Breast epithelium (tissue), 4 donors: ENCODE data around the gene SLC28A1. TPM values are rescaled to one million over a fixed set of nuclear protein-coding genes. Genes with fewer than 3 reads are reported as not detected.

ENCODE experiments used
- DNase-seq, 2 donors: peaks; one replicate each; pipeline ENCODE4 v3.0.0-alpha.2; 2019; ENCODE audit warnings: low spot score in 2 of 2
- H3K27ac ChIP-seq, 2 donors: fragments of 200-600 bp; sonication (generic) in 1 of 2; one replicate each; pipeline ENCODE4 v1.5.1; 2016 to 2019; ENCODE audit warnings: mild to moderate bottlenecking in 1 of 2
- H3K27me3 ChIP-seq, 2 donors: fragments of 200-600 bp; sonication (generic) in 1 of 2; one replicate each; pipeline versions ENCODE4 v1.5.1 to v1.6.0; 2017 to 2019; ENCODE audit warnings: control low read depth in 1 of 2, mild to moderate bottlenecking in 1 of 2
- H3K36me3 ChIP-seq: fragments of 200-600 bp; one replicate; pipeline ENCODE4 v1.5.1; 2019
- H3K4me1 ChIP-seq, 2 donors: fragments of 200-600 bp; sonication (generic); one replicate each; pipeline ENCODE4 v1.5.1; 2016 to 2019; ENCODE audit warnings: control low read depth in 1 of 2
- H3K4me3 ChIP-seq, 3 donors: fragments of 200-600 bp; sonication (generic); 1 replicate in 2 of 3; 2 replicates in 1 of 3; pipeline ENCODE4 v1.5.1; 2016 to 2019; ENCODE audit warnings: mild to moderate bottlenecking in 3 of 3, moderate library complexity in 2 of 3
- H3K9me3 ChIP-seq, 2 donors: fragments of 200-600 bp; sonication (generic) in 1 of 2; one replicate each; pipeline ENCODE4 v1.5.1; 2016 to 2019; ENCODE audit warnings: control low read depth in 1 of 2
- CTCF ChIP-seq, 3 donors: fragments of 450-650 bp; IDR thresholded peaks; one replicate each; pipeline ENCODE4 v1.5.1; 2016 to 2017; ENCODE audit warnings: antibody characterized with exemption in 3 of 3, mild to moderate bottlenecking in 3 of 3, moderate library complexity in 3 of 3
- POLR2A ChIP-seq: fragments of 450-650 bp; IDR thresholded peaks from one replicate; pipeline ENCODE4 v1.6.1; 2016; ENCODE audit warnings: antibody characterized with exemption, mild to moderate bottlenecking, moderate library complexity
- POLR2AphosphoS5 ChIP-seq, 3 donors: sonication (generic); formaldehyde crosslinking; IDR thresholded peaks; one replicate each; pipeline ENCODE4 v1.6.1; 2017; ENCODE audit warnings: antibody characterized with exemption in 3 of 3
- intact Hi-C: fragments of 100-400 bp; cut with DNase I; formaldehyde crosslinking; loops from one replicate; pipeline ENCODE4 v1.15.1; 2023; ENCODE audit warnings: low total_unique reads
- total RNA-seq, 3 donors: library from RNA; depleted of rRNA; stranded (reverse); fragments of >200 nt; gene quantifications; one replicate each; pipeline ENCODE4 v1.1.0, GENCODE V29; 2016

The SLC28A1 gene
- total RNA-seq, 3 donors from 2014 or later: 0.59 TPM; not detected in 2

DNA sequence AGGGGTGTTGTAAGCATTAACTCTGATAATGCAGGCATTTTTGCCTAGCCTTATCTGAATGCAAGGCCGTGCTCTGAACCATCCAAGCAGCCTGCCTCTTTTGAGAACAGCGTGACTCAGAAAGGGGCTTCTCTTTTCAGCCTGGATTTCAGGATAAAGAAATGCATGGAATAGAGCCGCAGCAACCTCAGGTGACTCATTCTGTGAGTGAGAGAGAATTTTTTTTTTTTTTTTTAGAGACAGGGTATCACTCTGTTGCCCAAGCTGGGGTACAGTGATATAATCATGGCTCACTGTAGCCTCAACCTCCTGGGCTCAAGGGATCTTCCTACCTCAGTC, 76.6 kb downstream of the SLC28A1 start:
- H3K27ac ChIP-seq: no peak overlapping the region
- H3K4me1 ChIP-seq: no peaks in the 10 kb centered on the region
- H3K4me3 ChIP-seq: no peak overlapping the region
- H3K9me3 ChIP-seq: no peaks in the 10 kb centered on the region
- TF ChIP-seq CTCF (IDR thresholded peaks at IDR 0.05): no peak
- no peak for TF ChIP-seq POLR2A
- no peak for TF ChIP-seq POLR2AphosphoS5 (IDR thresholded peaks at IDR 0.05)
- no peaks in the 10 kb centered on the region for H3K36me3 ChIP-seq
- H3K27me3 ChIP-seq: no peaks in the 10 kb centered on the region
- no peak for DNase-seq
- intact Hi-C loops: loop anchor here (10.0 kb wide), 1 partner anchor 74 kb away; no protein-coding TSS in a partner anchor

- H3K27ac ChIP-seq: no peak overlapping the region
- no peaks in the 10 kb centered on the region for H3K27me3 ChIP-seq
- no peak overlapping the region for H3K4me3 ChIP-seq
- H3K36me3 ChIP-seq: no peaks in the 10 kb centered on the region
- intact Hi-C loops: loop anchor here (10.0 kb wide), 1 partner anchor 73 kb away; no protein-coding TSS in a partner anchor
- H3K9me3 ChIP-seq: no peaks in the 10 kb centered on the region
- no peak for DNase-seq
- TF ChIP-seq CTCF (IDR thresholded peaks at IDR 0.05) (no peak), POLR2A (no peak), POLR2AphosphoS5 (IDR thresholded peaks at IDR 0.05) (no peak)
- no peaks in the 10 kb centered on the region for H3K4me1 ChIP-seq
Measured at GRCh38 chr15:84961707-84962106, 77.2 kb downstream of the SLC28A1 start.

DNA sequence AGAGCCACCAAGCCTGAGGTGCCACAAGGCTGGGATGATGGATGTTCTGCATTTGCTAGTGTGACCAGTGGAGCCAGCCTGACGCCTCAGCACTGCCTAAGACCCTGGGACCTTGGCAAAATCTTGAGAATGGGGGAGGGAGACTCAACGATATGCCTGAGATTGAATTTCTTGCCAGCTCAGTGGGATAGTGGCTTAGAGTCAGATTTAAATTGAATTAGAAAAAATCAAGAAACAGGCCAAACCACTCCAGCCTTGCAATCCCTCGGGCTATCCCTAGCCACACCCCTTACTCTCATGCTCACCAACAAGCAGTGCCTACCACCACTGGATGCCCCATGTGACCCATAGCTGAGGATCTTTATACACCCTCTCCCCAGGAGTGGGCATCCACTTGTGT, 78.5 kb downstream of the SLC28A1 start:
- Histone ChIP-seq H3K4me3 (no peak overlapping the region), H3K36me3 (no peaks in the 10 kb centered on the region)

DNA sequence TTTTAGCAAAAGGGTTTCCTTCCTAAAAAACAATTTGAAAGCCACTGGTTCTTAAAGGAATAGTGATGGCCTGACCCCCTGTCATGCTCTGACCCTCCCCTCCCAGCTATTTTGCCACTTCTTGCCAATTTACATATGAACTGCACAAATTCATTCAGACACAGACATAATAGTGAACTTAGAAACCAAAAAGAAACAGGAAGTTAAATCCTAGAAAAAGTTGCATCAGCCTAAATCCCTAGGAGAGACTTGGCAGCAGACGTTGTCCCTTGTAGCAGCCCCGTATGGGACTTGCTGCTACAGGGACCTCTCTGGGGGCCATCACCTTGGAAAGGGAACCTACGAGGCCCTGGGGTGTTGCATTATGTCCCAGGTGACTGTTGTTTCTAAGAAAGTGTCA, 82.9 kb downstream of the SLC28A1 start:
- TF ChIP-seq CTCF (IDR thresholded peaks at IDR 0.05) (no peak), POLR2A (no peak), POLR2AphosphoS5 (IDR thresholded peaks at IDR 0.05) (no peak)
- Histone ChIP-seq H3K4me3 (no peak overlapping the region), H3K27ac (no peak overlapping the region), H3K4me1 (no peaks in the 10 kb centered on the region), H3K27me3 (no peaks in the 10 kb centered on the region), H3K36me3 (no peaks in the 10 kb centered on the region), H3K9me3 (no peaks in the 10 kb centered on the region)
- intact Hi-C loops: loop anchor here (10.0 kb wide), 1 partner anchor 67 kb away; no protein-coding TSS in a partner anchor
- no peak for DNase-seq

More for the DNA sequence above, 78.5 kb downstream of the SLC28A1 start:
- no peaks in the 10 kb centered on the region for H3K27me3 ChIP-seq
- H3K27ac ChIP-seq: no peak overlapping the region
- DNase-seq: no peak
- no peak for TF ChIP-seq CTCF (IDR thresholded peaks at IDR 0.05)
- no peak for TF ChIP-seq POLR2A
- TF ChIP-seq POLR2AphosphoS5 (IDR thresholded peaks at IDR 0.05): no peak
- no peaks in the 10 kb centered on the region for H3K4me1 ChIP-seq
- intact Hi-C loops: loop anchor here (10.0 kb wide), 1 partner anchor 72 kb away; no protein-coding TSS in a partner anchor
- H3K9me3 ChIP-seq: no peaks in the 10 kb centered on the region

GRCh38 chr15:84968301-84968700, 83.8 kb downstream of the SLC28A1 start:
- Histone ChIP-seq H3K4me1 (no peaks in the 10 kb centered on the region), H3K27me3 (no peaks in the 10 kb centered on the region), H3K4me3 (no peak overlapping the region), H3K9me3 (no peaks in the 10 kb centered on the region), H3K27ac (no peak overlapping the region), H3K36me3 (no peaks in the 10 kb centered on the region)
- DNase-seq: no peak
- intact Hi-C loops: loop anchor here (10.0 kb wide), 1 partner anchor 66 kb away; no protein-coding TSS in a partner anchor
- TF ChIP-seq POLR2AphosphoS5 (IDR thresholded peaks at IDR 0.05) (no peak), POLR2A (no peak), CTCF (IDR thresholded peaks at IDR 0.05) (no peak)
